ENCODE data around the gene HFE. TPM values are rescaled to one million over a fixed set of nuclear protein-coding genes. Genes with fewer than 3 reads are reported as not detected.
A peak's percentile ranks its signal among the peaks of the same experiment; 100 is the strongest.

The HFE gene
- total RNA-seq, 4 donors from 2014 or later, result 5.9 to 11.0 (median 9.0) TPM

- DNase-seq (ENCODE audit: low spot score in 2 of 2), result no peak
- Histone ChIP-seq H3K9me3 (no peaks in the 10 kb centered on the region), H3K27me3 (no peaks in the 10 kb centered on the region), H3K4me3 (peak overlapping the region; percentile 56 to 92 (median 86)), H3K4me1 (peaks cover 0 to 19% (median 4%) of the 10 kb centered on the region in 4 donors), H3K27ac (peak overlapping the region; percentile 85 to 100 (median 96)), H3K36me3 (no peaks in the 10 kb centered on the region)
- 4 to 10% methylated on average over 8 of the region's 8 CpGs for WGBS, 2 donors
- TF ChIP-seq POLR2A (IDR thresholded peaks at IDR 0.05), result no peak
- TF ChIP-seq CTCF (IDR thresholded peaks at IDR 0.05), result no peak
- no peak for TF ChIP-seq EP300 (IDR thresholded peaks at IDR 0.05)
These were observed 33.0 kb upstream of the HFE start for GRCh38 chr6:26053992-26054780.

- H3K27ac ChIP-seq, result peak overlapping the region; percentile 85 to 100 (median 96)
- H3K36me3 ChIP-seq, result no peaks in the 10 kb centered on the region
- TF ChIP-seq CTCF (IDR thresholded peaks at IDR 0.05) (peak in 3 of 5 experiments; percentile 23 to 71 (median 66)), POLR2A (IDR thresholded peaks at IDR 0.05) (peak in 1 of 2 donors; percentile 44), EP300 (IDR thresholded peaks at IDR 0.05) (peak in 1 of 2 donors; percentile 78)
- peaks cover 0 to 19% (median 4%) of the 10 kb centered on the region in 4 donors for H3K4me1 ChIP-seq
- peak; percentile 79 to 95 for DNase-seq (ENCODE audit: low spot score in 2 of 2)
- H3K4me3 ChIP-seq, result peak overlapping the region; percentile 56 to 92 (median 86)
- no peaks in the 10 kb centered on the region for H3K27me3 ChIP-seq
- 0% methylated on average over 31 of the region's 31 CpGs for WGBS, 2 donors
- no peaks in the 10 kb centered on the region for H3K9me3 ChIP-seq
These were observed 32.2 kb upstream of the HFE start for GRCh38 chr6:26054781-26055718.

DNA sequence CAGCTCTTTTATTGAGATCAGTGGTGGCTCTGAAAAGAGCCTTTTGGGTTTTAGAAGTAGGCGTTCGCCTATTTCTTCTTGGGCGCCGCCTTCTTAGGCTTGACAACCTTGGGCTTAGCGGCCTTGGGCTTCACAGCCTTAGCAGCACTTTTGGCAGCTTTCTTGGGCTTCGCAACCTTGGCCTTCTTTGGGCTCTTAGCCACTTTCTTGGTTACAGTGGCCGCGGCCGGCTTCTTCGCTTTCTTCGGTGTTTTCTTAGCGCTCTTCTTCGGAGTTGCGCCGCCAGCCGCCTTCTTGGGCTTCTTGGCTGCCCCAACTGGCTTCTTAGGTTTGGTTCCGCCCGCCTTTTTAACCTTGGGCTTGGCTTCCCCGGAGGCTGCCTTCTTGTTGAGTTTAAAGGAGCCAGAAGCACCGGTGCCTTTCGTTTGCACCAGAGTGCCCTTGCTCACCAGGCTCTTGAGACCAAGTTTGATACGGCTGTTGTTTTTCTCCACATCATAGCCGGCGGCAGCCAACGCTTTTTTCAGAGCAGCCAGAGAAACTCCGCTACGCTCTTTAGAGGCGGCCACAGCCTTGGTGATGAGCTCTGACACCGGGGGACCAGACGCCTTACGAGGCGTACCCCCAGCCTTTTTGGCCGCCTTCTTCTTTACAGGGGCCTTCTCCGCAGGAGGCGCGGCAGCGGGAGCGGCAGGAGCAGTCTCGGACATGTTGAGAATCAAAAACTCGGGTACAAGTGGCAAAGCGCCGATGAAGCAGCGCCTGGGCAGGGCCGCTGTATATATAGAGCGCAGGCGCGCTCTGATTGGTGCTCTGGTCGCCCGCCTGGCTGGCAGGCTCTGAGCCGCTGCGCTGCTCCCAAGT, 31.3 kb upstream of the HFE start:
- Histone ChIP-seq H3K4me1 (peaks cover 0 to 19% (median 4%) of the 10 kb centered on the region in 4 donors), H3K27me3 (no peaks in the 10 kb centered on the region), H3K36me3 (no peaks in the 10 kb centered on the region), H3K4me3 (peak overlapping the region; percentile 56 to 92 (median 86)), H3K27ac (peak overlapping the region; percentile 85 to 100 (median 96)), H3K9me3 (no peaks in the 10 kb centered on the region)
- TF ChIP-seq POLR2A (IDR thresholded peaks at IDR 0.05) (peak; percentile 95 to 100), CTCF (IDR thresholded peaks at IDR 0.05) (peak in 1 of 5 experiments; percentile 47), EP300 (IDR thresholded peaks at IDR 0.05) (peak; percentile 47 to 100)
- DNase-seq (ENCODE audit: low spot score in 2 of 2), result peak; percentile 91 to 94
- WGBS, 2 donors, result 1% methylated on average over 51 of the region's 51 CpGs

GRCh38 chr6:26056583-26057350, 30.5 kb upstream of the HFE start:
- H3K27me3 ChIP-seq, result no peaks in the 10 kb centered on the region
- no peaks in the 10 kb centered on the region for H3K36me3 ChIP-seq
- peak overlapping the region; percentile 56 to 92 (median 86) for H3K4me3 ChIP-seq
- peak overlapping the region; percentile 85 to 100 (median 96) for H3K27ac ChIP-seq
- DNase-seq (ENCODE audit: low spot score in 2 of 2), result peak in 1 of 2 donors; percentile 27
- WGBS, 2 donors, result 1% methylated on average over 14 of the region's 14 CpGs
- TF ChIP-seq POLR2A (IDR thresholded peaks at IDR 0.05) (no peak), EP300 (IDR thresholded peaks at IDR 0.05) (peak in 1 of 2 donors; percentile 4), CTCF (IDR thresholded peaks at IDR 0.05) (no peak)
- no peaks in the 10 kb centered on the region for H3K9me3 ChIP-seq
- H3K4me1 ChIP-seq, result peaks cover 0 to 19% (median 4%) of the 10 kb centered on the region in 4 donors
